HepG2 (cell line): ENCODE measurements around the gene CAMSAP1. TPM values are rescaled to one million over a fixed set of nuclear protein-coding genes. Genes with fewer than 3 reads are reported as not detected.

Experiments used
- ATAC-seq: fragments of 200-7000 bp; cut with Tn5 transposase; 3 replicates; pipeline ENCODE4 v1.9.1; 2020; ENCODE audit warnings: mild to moderate bottlenecking, moderate library complexity
- BruUV-seq: library from RNA; stranded (reverse); fragments of 400-500 nt; replicated peaks from 2 replicates; lab custom pipeline; 2021; lab: Mats Ljungman, UMichigan
- CTCF ChIA-PET: fragments of 300-600 bp; formaldehyde crosslinking; extraction: SDS; loops from one replicate; lab custom pipeline; 2021; ENCODE audit warnings: low total read pairs, inconsistent platforms, low intra/inter-chr PET ratio; lab: Yijun Ruan, JAX
- POLR2A ChIA-PET: fragments of 350-600 bp; sonication (Branson Sonifier 250); formaldehyde crosslinking; loops from one replicate; lab custom pipeline; 2020; ENCODE audit warnings: antibody characterized with exemption, inconsistent platforms; lab: Yijun Ruan, JAX
- DNase-seq: peaks from one replicate; pipeline ENCODE4 v3.0.0-alpha.2; 2015; ENCODE audit warnings: low spot score
- FAIRE-seq: peaks from 3 replicates; lab custom pipeline; 2011; peaks lifted over from hg19 to GRCh38; lab: Jason Lieb, UNC
- H2AFZ ChIP-seq: one replicate; pipeline ENCODE4 v1.6.1; 2011; ENCODE audit warnings: low read length, inconsistent platforms
- H3K27ac ChIP-seq: fragments of 300-600 bp; 3 replicates; pipeline ENCODE4 v1.8.0; 2011; ENCODE audit warnings: mixed run types, mild to moderate bottlenecking, mixed read lengths, low read length, inconsistent platforms; ENCODE audit not compliant: insufficient read depth; ENCODE audit errors: extremely low read length
- H3K27me3 ChIP-seq, 2 experiments: fragments of 200-600 bp in 1 of 2; 2 replicates in 1 of 2; 3 replicates in 1 of 2; pipeline versions ENCODE4 v1.6.0 to v1.8.0; 2011; ENCODE audit warnings: low read length in 2 of 2, mild to moderate bottlenecking in 2 of 2, moderate library complexity in 2 of 2, inconsistent platforms in 1 of 2; ENCODE audit not compliant: insufficient read depth in 2 of 2, control insufficient read depth in 1 of 2
- H3K36me3 ChIP-seq, 2 experiments: fragments of 200-600 bp in 1 of 2; replicated peaks in 1 of 2; 2 replicates in 1 of 2; 3 replicates in 1 of 2; pipeline versions ENCODE4 v1.5.1 to v1.8.0; 2011; ENCODE audit warnings: low read length in 2 of 2, inconsistent platforms in 1 of 2; ENCODE audit not compliant: insufficient read depth in 2 of 2, control insufficient read depth in 1 of 2
- H3K4me1 ChIP-seq: 2 replicates; pipeline ENCODE4 v1.5.1; 2012; ENCODE audit warnings: low read length, inconsistent platforms; ENCODE audit not compliant: insufficient read depth
- H3K4me2 ChIP-seq: 2 replicates; pipeline ENCODE4 v1.6.0; 2011; ENCODE audit warnings: low read depth, low read length, inconsistent platforms
- H3K4me3 ChIP-seq, 3 experiments: fragments of 200-600 bp in 1 of 3; sonication (generic), shearing (Covaris generic) in 1 of 3; replicated peaks in 1 of 3; 2 replicates each; pipeline ENCODE4 v1.5.1; 2011 to 2016; ENCODE audit warnings: low read length in 3 of 3, inconsistent platforms in 2 of 3, low read depth in 2 of 3, mild to moderate bottlenecking in 2 of 3, control low read depth in 1 of 3, mixed read lengths in 1 of 3; ENCODE audit not compliant: insufficient read depth in 1 of 3
- H3K79me2 ChIP-seq: one replicate; pipeline ENCODE4 v1.6.1; 2011; ENCODE audit warnings: low read length, inconsistent platforms; ENCODE audit not compliant: insufficient read depth
- H3K9ac ChIP-seq: 2 replicates; pipeline ENCODE4 v1.6.0; 2011; ENCODE audit warnings: mild to moderate bottlenecking, low read depth, low read length, inconsistent platforms; ENCODE audit not compliant: insufficient read depth
- H3K9me3 ChIP-seq: 2 replicates; pipeline ENCODE4 v1.5.1; 2012; ENCODE audit warnings: mild to moderate bottlenecking, low read length
- H4K20me1 ChIP-seq: 2 replicates; pipeline ENCODE4 v1.6.0; 2011; ENCODE audit warnings: inconsistent platforms, mild to moderate bottlenecking, low read length, moderate library complexity; ENCODE audit not compliant: insufficient read depth
- CBX2 ChIP-seq, 2 experiments: fragments of 200-600 bp in 1 of 2; sonication (generic); formaldehyde crosslinking in 1 of 2; IDR thresholded peaks; 2 replicates each; pipeline versions ENCODE4 v1.7.0 to v1.8.1; 2018 to 2022; ENCODE audit warnings: low read depth in 2 of 2, low read length in 1 of 2, mild to moderate bottlenecking in 1 of 2, missing genetic modification reagents in 1 of 2
- CREM ChIP-seq, 2 experiments: sonication (generic) in 1 of 2; formaldehyde crosslinking in 1 of 2; IDR thresholded peaks; 2 replicates each; pipeline versions ENCODE4 v1.4.0 to v1.6.1; 2016 to 2020; ENCODE audit warnings: antibody characterized with exemption in 1 of 2, mild to moderate bottlenecking in 1 of 2, missing genetic modification reagents in 1 of 2
- GMEB2 ChIP-seq: IDR thresholded peaks from 2 replicates; pipeline ENCODE4 v1.6.1; 2016; ENCODE audit warnings: missing biosample characterization, missing genetic modification reagents, low read depth
- MEIS1 ChIP-seq: sonication (generic); formaldehyde crosslinking; IDR thresholded peaks from 2 replicates; pipeline ENCODE4 v1.9.0; 2021; ENCODE audit warnings: mild to moderate bottlenecking, missing genetic modification reagents, moderate library complexity, borderline replicate concordance
- PLSCR1 ChIP-seq: sonication (generic); formaldehyde crosslinking; IDR thresholded peaks from 2 replicates; pipeline ENCODE4 v1.5.0; 2020; ENCODE audit warnings: missing genetic modification reagents, mild to moderate bottlenecking, borderline replicate concordance
- PRPF4 ChIP-seq: fragments of 200-400 bp; formaldehyde crosslinking; IDR thresholded peaks from 2 replicates; pipeline ENCODE4 v1.6.1; 2016; ENCODE audit warnings: low read length, low read depth; ENCODE audit not compliant: poor library complexity, severe bottlenecking
- SMAD1 ChIP-seq: sonication (generic); formaldehyde crosslinking; IDR thresholded peaks from 2 replicates; pipeline ENCODE4 v1.4.0; 2020; ENCODE audit warnings: missing genetic modification reagents, low read depth, mild to moderate bottlenecking, borderline replicate concordance
- ZBTB1 ChIP-seq: sonication (generic); formaldehyde crosslinking; IDR thresholded peaks from 2 replicates; pipeline ENCODE4 v1.4.0; 2020; ENCODE audit warnings: missing genetic modification reagents, borderline replicate concordance
- ZNF124 ChIP-seq: sonication (generic); formaldehyde crosslinking; IDR thresholded peaks from 2 replicates; pipeline ENCODE4 v1.4.0; 2020; ENCODE audit warnings: missing genetic modification reagents
- ZNF552 ChIP-seq: sonication (generic); formaldehyde crosslinking; IDR thresholded peaks from 2 replicates; pipeline ENCODE4 v1.9.0; 2022; ENCODE audit warnings: missing genetic modification reagents, mild to moderate bottlenecking, borderline replicate concordance
- ZNF629 ChIP-seq: sonication (generic); formaldehyde crosslinking; conservative IDR thresholded peaks from 2 replicates; pipeline ENCODE4 v1.5.0; 2020; ENCODE audit warnings: missing genetic modification reagents
- WGBS: methylation state at CpG from one replicate; pipeline ENCODE4 v1.1.6; 2017; ENCODE audit warnings: low lambda C conversion rate; 5-methylcytosine and 5-hydroxymethylcytosine counted together
- in situ Hi-C: cut with HindIII; loops from 2 replicates; pipeline ENCODE4 v1.10.0; 2017; ENCODE audit warnings: low pct_unique_long_range_greater_than_20kb; ENCODE audit not compliant: extremely low pct_ligation_motif_present
- intact Hi-C: fragments of 100-400 bp; cut with micrococcal nuclease; formaldehyde crosslinking; loops from one replicate; pipeline ENCODE4 v1.10.0; 2022; ENCODE audit not compliant: unreplicated experiment
- polyA plus RNA-seq, 8 experiments: library from polyadenylated mRNA; depleted of rRNA in 3 of 8; stranded (reverse) in 7 of 8; unstranded in 1 of 8; fragments of >200 nt; fragmentation: Illumina TruSeq in 4 of 8; extraction: Trizol in 4 of 8; gene quantifications; 2 replicates each; pipeline versions ENCODE4 v1.2.1 to v1.2.3, GENCODE V29; 2011 to 2016; ENCODE audit warnings: low read depth in 4 of 8, missing spikeins in 1 of 8, mixed read lengths in 1 of 8; ENCODE audit not compliant: insufficient read depth in 1 of 8
- total RNA-seq, 5 experiments: library from RNA; depleted of rRNA; stranded (reverse); fragments of >200 nt; fragmentation: Illumina TruSeq; extraction: Trizol; gene quantifications; 2 replicates each; pipeline ENCODE4 v1.2.3, GENCODE V29; 2016; ENCODE audit warnings: low read depth in 1 of 5

Gene CAMSAP1
- total and polyA plus RNA-seq, 2 of the 13 experiments (the other 11 are each of a cell fraction or from before 2014, with no cell fraction given): 3.8 to 12.4 TPM

GRCh38 chr9:135955934-135956801, 48.8 kb upstream of the CAMSAP1 start:
- 87% methylated on average over 26 of the region's 32 CpGs for WGBS
- TF ChIP-seq GMEB2 (CRISPR knock-in tag) (no peak), ZNF124 (CRISPR knock-in tag) (no peak), ZNF552 (CRISPR knock-in tag) (no peak), PLSCR1 (CRISPR knock-in tag) (no peak), CBX2 (IDR thresholded peaks at IDR 0.05; ENCODE audit: low read depth, low read length) (no peak), CBX2 (CRISPR knock-in tag; IDR thresholded peaks at IDR 0.05; ENCODE audit: low read depth) (no peak), ZBTB1 (CRISPR knock-in tag) (no peak), MEIS1 (no peak), CREM (IDR thresholded peaks at IDR 0.05) (no peak), CREM (CRISPR knock-in tag; IDR thresholded peaks at IDR 0.05) (no peak), SMAD1 (CRISPR knock-in tag) (no peak), PRPF4 (no peak), ZNF629 (CRISPR knock-in tag) (no peak)

More at GRCh38 chr9:135955934-135956801, 48.8 kb upstream of the CAMSAP1 start:
- CTCF ChIA-PET: no interaction called here
- no TSS peak for BruUV-seq
- Histone ChIP-seq H3K4me2 (no peak overlapping the region), H3K36me3 (peaks cover 8 to 27% of the 10 kb centered on the region in 2 experiments; a peak in 4 of 5 replicates), H3K9me3 (no peaks in the 10 kb centered on the region), H3K27me3 (no peaks in the 10 kb centered on the region; a peak in 1 of 5 replicates), H3K4me1 (peaks cover 19% of the 10 kb centered on the region), H2AFZ (no peak overlapping the region), H3K27ac (no peak overlapping the region), H3K4me3 (no peak overlapping the region), H3K9ac (no peak overlapping the region), H4K20me1 (peaks cover 3% of the 10 kb centered on the region; the same call in 1 of the 2 replicates), H3K79me2 (peaks cover 36% of the 10 kb centered on the region)
- ATAC-seq (no peak), DNase-seq (no peak), FAIRE-seq (no peak)
- in situ Hi-C loops: no loop called here
- POLR2A ChIA-PET: no interaction called here
- intact Hi-C loops: no loop called here
